Heart right ventricle (tissue), 16 donors: ENCODE measurements around the gene AGAP4. TPM values are rescaled to one million over a fixed set of nuclear protein-coding genes. Genes with fewer than 3 reads are reported as not detected.
"Not testable (repeated sequence)": the region's sequence is repeated elsewhere in the genome, so short reads cannot be mapped to it uniquely, and the experiment has no call there.

Experiments used
- ATAC-seq, 8 donors: fragments of 200-7000 bp; cut with Tn5 transposase; one replicate each; pipeline ENCODE4 v1.9.1; 2020; ENCODE audit warnings: mild to moderate bottlenecking in 8 of 8, moderate library complexity in 8 of 8, moderate number of reproducible peaks in 1 of 8
- DNase-seq, 2 donors: peaks; one replicate each; pipeline ENCODE4 v3.0.0-alpha.2; 2020
- H3K27ac ChIP-seq, 10 donors: fragments of 200-600 bp; sonication (generic) in 2 of 10; one replicate each; pipeline versions ENCODE4 v1.5.0 to v1.8.0; 2020 to 2022; ENCODE audit warnings: mild to moderate bottlenecking in 3 of 10
- H3K27me3 ChIP-seq, 7 donors: fragments of 200-600 bp; one replicate each; pipeline ENCODE4 v1.8.0; 2021 to 2022; ENCODE audit warnings: mild to moderate bottlenecking in 2 of 7
- H3K36me3 ChIP-seq, 9 donors: fragments of 200-600 bp; sonication (generic) in 1 of 9; one replicate each; pipeline versions ENCODE4 v1.5.0 to v1.8.0; 2020 to 2022; ENCODE audit warnings: mild to moderate bottlenecking in 2 of 9
- H3K4me1 ChIP-seq, 9 donors: fragments of 200-600 bp; sonication (generic) in 1 of 9; one replicate each; pipeline versions ENCODE4 v1.5.0 to v1.8.0; 2020 to 2022; ENCODE audit warnings: mild to moderate bottlenecking in 4 of 9
- H3K4me3 ChIP-seq, 10 donors: fragments of 200-600 bp; sonication (generic) in 2 of 10; one replicate each; pipeline versions ENCODE4 v1.5.0 to v1.8.0; 2020 to 2022; ENCODE audit warnings: mild to moderate bottlenecking in 7 of 10, moderate library complexity in 2 of 10
- H3K9me3 ChIP-seq, 11 donors: fragments of 200-600 bp in 10 of 11; sonication (generic) in 2 of 11; one replicate each; pipeline versions ENCODE4 v1.5.0 to v1.8.0; 2013 to 2022; ENCODE audit warnings: mild to moderate bottlenecking in 2 of 11, control low read depth in 1 of 11, moderate library complexity in 1 of 11
- whole genome bisulfite sequencing, 2 donors: extraction: QIAGEN DNeasy Blood & Tissue Kit; methylation state at CpG; one replicate each; pipeline ENCODE4 v1.1.7; 2013; ENCODE audit warnings: inconsistent platforms in 1 of 2; 5-methylcytosine and 5-hydroxymethylcytosine counted together
- intact Hi-C, 10 donors: fragments of 100-400 bp; cut with DNase I; formaldehyde crosslinking; loops; one replicate each; pipeline versions ENCODE4 v1.11.1 to v1.14.2; 2022
- long read RNA-seq, 3 donors: library from polyadenylated mRNA; unstranded; transcript quantifications; one replicate each; pipeline ENCODE4 v2.0.0, GENCODE V29; 2020 to 2021
- polyA plus RNA-seq, 2 donors: library from polyadenylated mRNA; stranded (reverse); fragments of 200-250 nt; gene quantifications; one replicate each; pipeline ENCODE4 v1.2.3, GENCODE V29; 2013
- total RNA-seq, 10 donors: library from RNA; stranded (reverse); fragmentation: NEBNext Ultra II Directional in 3 of 10; extraction: Animal tissue kit (Norgen Biotek cat#: 25700) in 3 of 10; gene quantifications; one replicate each; pipeline versions ENCODE4 v1.2.1 to v1.2.4, GENCODE V29; 2021 to 2023
- donor health status: Arrhythmogenic right ventricular cardiomyopathy.
- donor health status: ischemic (EF 13 %, LVEDD 7.1; RV severe dilation, severe dysfunction).
- donor health status: healthy with polysubstance abuse.
- donor health status: DM: no; HTN: yes; CAD: no.
- donor health status: DM: no; HTN: no; CAD: no.
- donor health status: ischemic (EF 25% LVEDD 6.9; RV normal size, moderate dysfunction).
- donor health status: ischemic (EF 25% LVEDD 5.7; RV mildly dilated, moderate dysfunction).
- donor health status: healthy.
- donor health status: DM: yes; HTN: yes; CAD: no.
- donor health status: Ischemic cardiomyopathy.
- donor health status: ischemic (EF 35%, LVEDD 5.7; RV mildly dilated, moderate dysfunction).
- donor health status: nonischemic (EF 11% LVEDD 7.7; RV severe dilation, severe dysfunction).
- donor health status: DM: yes; HTN: yes; CAD: no.
- donor health status: PGD.
- donor health status: ischemic (EF 29% LVEDD 5.4; RV normal size, mild dysfunction).
- donor health status: nonischemic (EF 23%, LVEDD 6.1; RV moderate dilation, normal function).

Gene AGAP4
- 1 to 10 TPM; 4.3 to 9.7 (median 7.2) TPM for total RNA-seq
- 10 to 100 TPM in 1 of 2 donors, 1 to 10 TPM in 1; 4.6 to 32.4 TPM for polyA plus RNA-seq
- long read RNA-seq, donor 1, partial matches to known transcripts, result 0 of 4 reads
- long read RNA-seq, donor 1, other reads (novel, unspliced or antisense), result 4 of 4 reads
- long read RNA-seq, donor 2, result 0 reads
- long read RNA-seq, donor 3, partial matches to known transcripts, result 0 of 1 reads
- long read RNA-seq, donor 3, other reads (novel, unspliced or antisense), result 1 of 1 reads

- H3K27me3 ChIP-seq, intact Hi-C loops, ATAC-seq, H3K9me3 ChIP-seq, H3K4me3 ChIP-seq, H3K36me3 ChIP-seq, H3K4me1 ChIP-seq, DNase-seq, H3K27ac ChIP-seq: not testable (repeated sequence)
- 99% methylated on average over 9 of the region's 15 CpGs; no CpG with 5 or more reads in 1 of the 2 donors for WGBS, 2 donors
Observed at GRCh38 chr10:45847400-45847799, at the start of gene AGAP4. TSS of gene AGAP4 (minus strand) at chr10:45847500. CDS start at chr10:45847347, 153 bp downstream.

DNA sequence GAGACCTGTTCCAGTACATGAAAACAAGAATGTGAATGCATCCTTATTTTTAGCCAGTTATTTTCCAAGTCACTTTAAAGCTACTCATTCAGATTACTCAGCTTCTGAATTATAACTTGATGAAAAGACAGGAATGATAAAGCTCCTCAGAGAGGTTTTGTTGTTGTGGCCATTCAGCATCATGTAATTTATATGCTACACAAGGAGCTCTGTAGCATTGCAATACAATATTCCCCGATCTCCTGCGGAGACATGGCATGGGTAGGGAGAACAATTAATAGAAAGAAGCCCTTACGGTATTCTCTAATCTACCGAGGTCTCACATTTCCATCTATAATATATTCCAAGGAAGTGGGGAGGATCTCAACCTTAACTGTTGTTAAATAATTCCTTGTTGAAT is 43.4 kb upstream of the AGAP4 start:
- H3K9me3 ChIP-seq, H3K27ac ChIP-seq, H3K4me1 ChIP-seq, intact Hi-C loops, H3K4me3 ChIP-seq, DNase-seq, ATAC-seq, H3K27me3 ChIP-seq: not testable (repeated sequence)
- 90 to 92% methylated on average over 4 of the region's 4 CpGs for WGBS, 2 donors
- peaks cover 0 to 18% (median 0%) of the 10 kb centered on the region in 9 donors for H3K36me3 ChIP-seq

DNA sequence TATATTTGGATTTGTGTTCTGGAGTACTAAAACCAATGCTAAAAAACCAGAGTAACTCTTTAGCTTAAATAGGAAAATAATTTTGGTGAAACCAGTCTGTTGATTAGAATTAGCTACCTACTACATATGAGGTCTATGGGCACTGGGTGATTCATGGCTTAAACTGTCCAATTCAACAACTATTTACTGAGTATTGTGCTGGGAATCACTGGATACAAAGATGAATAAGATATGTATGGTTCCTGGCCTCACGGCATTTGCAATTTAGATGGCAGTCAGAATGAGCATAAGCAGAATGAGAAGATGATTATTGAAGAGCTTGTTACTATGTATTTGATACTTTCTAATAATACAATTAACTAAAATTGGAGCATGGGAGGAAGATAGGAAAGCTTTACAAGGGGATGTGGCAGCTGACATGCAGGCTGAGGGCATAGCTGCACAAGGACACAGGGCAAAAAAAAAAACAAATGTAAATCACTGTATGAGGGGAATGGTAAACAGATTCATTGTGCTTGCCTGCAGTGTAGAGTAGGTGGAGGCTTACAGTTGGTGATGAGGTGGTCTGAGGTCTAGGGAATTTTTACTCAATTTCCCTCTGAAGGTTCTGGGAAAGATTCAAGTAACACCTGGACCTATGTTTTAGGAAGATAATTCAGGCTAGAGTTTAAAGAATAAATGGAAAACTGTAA is 42.4 kb upstream of the AGAP4 start:
- DNase-seq, ATAC-seq, H3K4me1 ChIP-seq, H3K27ac ChIP-seq, H3K9me3 ChIP-seq, H3K4me3 ChIP-seq, H3K27me3 ChIP-seq, intact Hi-C loops: not testable (repeated sequence)
- 97 to 100% methylated on average over 1 of the region's 1 CpG for WGBS, 2 donors
- H3K36me3 ChIP-seq, result peaks cover 0 to 15% (median 0%) of the 10 kb centered on the region in 9 donors

DNA sequence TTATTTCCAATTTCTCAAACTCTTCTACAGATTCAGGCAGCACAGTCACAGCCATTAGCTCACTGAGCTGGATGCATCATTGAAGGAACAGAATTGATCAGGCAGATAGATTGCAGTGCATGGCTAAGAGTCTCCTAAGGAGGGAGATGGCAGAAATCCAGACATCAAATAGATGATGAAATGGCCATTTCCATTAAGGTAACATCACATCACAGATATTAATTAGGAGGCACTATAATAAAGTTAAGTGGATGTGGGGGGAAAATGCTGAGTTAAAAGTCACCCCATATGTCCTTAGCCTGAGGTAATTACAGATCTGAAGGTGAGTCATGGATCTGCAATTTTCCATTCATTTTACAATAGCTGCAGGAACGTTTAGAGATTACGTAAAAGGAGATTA is 35.6 kb upstream of the AGAP4 start:
- H3K4me1 ChIP-seq, DNase-seq, H3K4me3 ChIP-seq, ATAC-seq, H3K27ac ChIP-seq, H3K27me3 ChIP-seq, intact Hi-C loops, H3K36me3 ChIP-seq, H3K9me3 ChIP-seq: not testable (repeated sequence)
- no CpG with 5 or more reads among the region's 2 CpGs for WGBS, 2 donors

- ATAC-seq, H3K4me3 ChIP-seq, intact Hi-C loops, H3K4me1 ChIP-seq, H3K36me3 ChIP-seq, H3K9me3 ChIP-seq, H3K27ac ChIP-seq, H3K27me3 ChIP-seq: not testable (repeated sequence)
- 99% methylated on average over 22 to 33 of the region's 33 CpGs for WGBS, 2 donors
- peak in 1 of 2 donors; percentile 10 for DNase-seq
Observed at GRCh38 chr10:45865404-45865803, 18.1 kb upstream of the AGAP4 start.

GRCh38 chr10:45864264-45864663 is 17.0 kb upstream of the AGAP4 start:
- ATAC-seq, result not testable (repeated sequence)

DNA sequence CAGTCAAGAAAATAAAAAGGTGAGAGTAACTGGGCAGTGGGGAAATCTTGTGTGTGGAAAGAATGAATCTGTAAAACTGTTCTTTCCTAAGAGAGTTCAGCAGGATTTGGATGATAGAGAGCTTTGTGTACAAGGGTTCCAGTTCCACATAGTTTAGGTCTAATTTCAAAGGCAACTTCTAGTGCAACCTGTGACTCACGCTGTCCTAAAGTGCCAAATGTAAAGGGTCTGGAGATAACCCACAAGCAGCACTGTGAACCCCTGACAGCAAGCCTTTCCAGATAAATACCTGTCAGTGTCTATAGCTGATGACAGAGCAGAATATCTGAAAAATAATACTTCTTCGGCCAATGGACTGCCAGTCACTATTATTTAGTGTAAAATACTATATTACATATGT is 16.3 kb upstream of the AGAP4 start:
- H3K27ac ChIP-seq, H3K36me3 ChIP-seq, H3K4me3 ChIP-seq, H3K9me3 ChIP-seq, H3K27me3 ChIP-seq, DNase-seq, intact Hi-C loops, H3K4me1 ChIP-seq: not testable (repeated sequence)
- WGBS, 2 donors, result 37 to 58% methylated on average over 2 of the region's 2 CpGs
- peak in 5 of 8 donors; percentile 39 to 81 (median 66) for ATAC-seq

More at GRCh38 chr10:45864264-45864663, 17.0 kb upstream of the AGAP4 start:
- WGBS, 2 donors, result 38 to 65% methylated on average over 3 of the region's 3 CpGs
- H3K27me3 ChIP-seq, DNase-seq, H3K27ac ChIP-seq, H3K4me1 ChIP-seq, H3K4me3 ChIP-seq, H3K9me3 ChIP-seq, H3K36me3 ChIP-seq, intact Hi-C loops: not testable (repeated sequence)

- H3K36me3 ChIP-seq, DNase-seq, H3K4me1 ChIP-seq, ATAC-seq, H3K9me3 ChIP-seq, H3K27me3 ChIP-seq, H3K4me3 ChIP-seq, H3K27ac ChIP-seq, intact Hi-C loops: not testable (repeated sequence)
- 95 to 99% methylated on average over 4 of the region's 4 CpGs for WGBS, 2 donors
Observed at GRCh38 chr10:45857931-45858330, 10.6 kb upstream of the AGAP4 start.

DNA sequence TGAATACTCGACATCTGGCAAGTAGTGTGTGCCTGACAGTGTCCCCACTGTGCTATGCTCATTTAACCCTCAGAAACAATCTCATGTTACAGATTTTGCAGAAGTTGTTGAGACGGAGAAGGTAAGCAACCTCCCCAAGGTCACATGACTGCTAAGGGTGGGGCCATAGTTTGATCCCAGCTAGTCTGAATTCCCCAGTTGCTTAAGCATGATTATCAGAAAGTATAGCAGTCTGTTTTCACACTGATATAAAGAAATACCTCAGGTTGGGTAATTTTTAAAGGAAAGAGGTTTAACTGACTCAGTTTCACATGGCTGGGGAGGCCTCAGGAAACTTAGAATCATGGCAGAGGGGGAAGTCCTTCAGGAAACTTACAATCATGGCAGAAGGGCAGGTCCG is 1.2 kb upstream of the AGAP4 start:
- H3K4me1 ChIP-seq, ATAC-seq, H3K4me3 ChIP-seq, H3K27me3 ChIP-seq, H3K27ac ChIP-seq, DNase-seq, H3K36me3 ChIP-seq, intact Hi-C loops, H3K9me3 ChIP-seq: not testable (repeated sequence)
- 87 to 90% methylated on average over 2 of the region's 3 CpGs for WGBS, 2 donors

- WGBS, 2 donors, result 54% methylated on average over 2 of the region's 2 CpGs
- H3K4me3 ChIP-seq, H3K4me1 ChIP-seq, ATAC-seq, H3K27ac ChIP-seq, H3K27me3 ChIP-seq, intact Hi-C loops, DNase-seq, H3K9me3 ChIP-seq, H3K36me3 ChIP-seq: not testable (repeated sequence)
Observed at GRCh38 chr10:45822918-45823317, 24.4 kb downstream of the AGAP4 start.

GRCh38 chr10:45820107-45820830 is 27.0 kb downstream of the AGAP4 start:
- H3K4me1 ChIP-seq, H3K27me3 ChIP-seq, H3K36me3 ChIP-seq, DNase-seq, H3K9me3 ChIP-seq, ATAC-seq, intact Hi-C loops, H3K4me3 ChIP-seq, H3K27ac ChIP-seq: not testable (repeated sequence)
- 76 to 83% methylated on average over 6 of the region's 6 CpGs for WGBS, 2 donors
